Measurements from ENCODE around the gene SRGAP3.

The SRGAP3 gene

DNA sequence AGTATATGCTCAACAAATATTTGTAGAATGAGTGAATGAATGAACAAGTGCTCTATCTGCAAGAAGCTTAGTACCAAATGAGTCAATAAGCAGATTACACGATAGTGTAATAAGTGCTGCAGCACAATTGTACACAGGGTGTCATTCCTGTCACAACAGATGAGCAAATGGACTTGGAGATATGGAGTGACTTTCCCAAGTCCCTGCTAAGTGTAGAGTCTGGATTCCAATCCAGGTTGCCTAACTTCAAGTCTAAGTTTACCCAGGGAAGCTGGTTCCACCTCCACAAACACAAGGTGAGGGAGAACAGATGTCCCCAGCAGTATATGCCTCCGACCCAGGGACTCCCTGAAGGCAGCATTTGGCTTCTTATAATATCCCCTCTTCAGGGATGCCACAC, 208.4 kb downstream of the SRGAP3 start:
- no peak for ATAC-seq

DNA sequence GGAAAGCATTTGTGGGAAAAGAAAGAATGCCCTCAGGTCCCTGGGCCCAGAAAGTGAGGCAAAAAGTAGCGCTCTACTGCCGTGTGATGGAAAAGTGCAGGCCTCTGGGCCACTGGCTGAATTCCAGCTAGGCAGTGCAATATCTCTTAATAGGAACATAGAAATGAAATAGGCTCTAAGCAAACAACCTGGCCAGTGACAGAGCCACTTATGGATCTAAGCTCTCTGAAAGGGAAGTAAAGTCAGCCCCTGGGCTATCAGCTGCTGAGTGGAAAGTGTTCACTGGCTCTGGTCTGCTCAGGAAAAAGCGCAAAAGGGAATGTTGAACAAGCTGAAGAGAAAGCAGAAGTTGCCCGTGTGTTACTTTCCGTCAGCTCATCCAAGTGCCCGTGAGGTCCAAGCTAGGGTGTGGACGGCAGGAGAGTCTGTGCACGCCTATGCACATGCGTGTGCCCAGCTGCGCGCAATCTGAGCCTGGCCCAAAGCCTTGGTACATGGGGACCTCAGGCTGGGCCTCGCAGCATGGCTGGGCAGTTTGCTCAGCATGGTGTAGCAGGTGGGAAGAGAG, 212.2 kb downstream of the SRGAP3 start:
- no peak for ATAC-seq

DNA sequence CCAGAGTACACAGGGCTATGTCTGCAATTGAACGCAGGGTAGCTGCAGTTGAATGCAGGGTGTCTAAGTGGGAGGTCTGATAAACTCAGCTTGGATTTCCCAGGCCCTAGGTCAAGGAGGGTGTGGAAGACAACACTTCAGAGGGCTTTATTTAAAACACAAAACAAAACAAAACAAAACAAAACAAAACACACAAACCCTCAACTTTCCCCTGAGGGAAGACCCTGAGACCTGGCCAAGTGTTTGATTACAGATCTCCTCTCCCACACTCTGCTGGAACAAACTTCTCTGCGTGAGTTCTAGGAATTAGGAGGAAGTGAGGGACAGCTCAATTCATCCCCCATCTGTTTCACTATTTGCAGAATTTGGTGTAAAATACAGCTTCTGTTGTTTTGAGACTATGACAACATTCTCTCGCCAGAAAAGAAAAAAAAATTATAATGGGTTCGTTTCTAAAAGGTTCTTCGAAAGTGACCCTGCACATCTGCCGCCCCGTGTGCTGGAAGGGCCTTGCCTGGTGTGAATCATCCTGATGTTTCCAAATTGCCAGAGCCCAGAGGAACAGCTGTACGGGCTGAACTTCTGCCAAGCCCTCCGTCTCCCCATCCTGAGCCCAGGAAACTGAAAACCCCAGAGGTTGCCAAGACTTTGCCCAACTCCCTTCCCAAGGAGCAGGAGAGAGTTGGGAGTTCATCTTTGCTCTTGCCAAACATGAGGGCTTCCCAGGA, 212.9 kb downstream of the SRGAP3 start:
- no peak for ATAC-seq

DNA sequence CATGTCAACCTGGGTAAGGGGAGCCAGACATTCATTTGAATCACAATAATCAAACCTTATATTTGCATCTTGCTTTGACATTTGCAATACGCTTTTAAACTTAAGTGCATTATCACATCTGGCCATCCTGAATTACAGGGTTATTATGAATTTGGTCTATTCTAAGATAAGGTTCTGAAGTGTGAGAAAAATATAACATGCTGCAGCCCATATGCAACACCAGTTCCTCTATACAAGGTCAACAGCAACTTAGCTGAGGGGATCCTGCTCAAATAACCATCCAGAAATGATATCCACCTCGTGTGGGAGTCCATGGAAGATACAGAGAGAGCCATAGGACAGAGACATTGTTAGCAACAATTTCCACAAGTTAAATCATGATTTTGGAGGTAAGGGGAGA, 213.5 kb downstream of the SRGAP3 start:
- no peak for ATAC-seq

DNA sequence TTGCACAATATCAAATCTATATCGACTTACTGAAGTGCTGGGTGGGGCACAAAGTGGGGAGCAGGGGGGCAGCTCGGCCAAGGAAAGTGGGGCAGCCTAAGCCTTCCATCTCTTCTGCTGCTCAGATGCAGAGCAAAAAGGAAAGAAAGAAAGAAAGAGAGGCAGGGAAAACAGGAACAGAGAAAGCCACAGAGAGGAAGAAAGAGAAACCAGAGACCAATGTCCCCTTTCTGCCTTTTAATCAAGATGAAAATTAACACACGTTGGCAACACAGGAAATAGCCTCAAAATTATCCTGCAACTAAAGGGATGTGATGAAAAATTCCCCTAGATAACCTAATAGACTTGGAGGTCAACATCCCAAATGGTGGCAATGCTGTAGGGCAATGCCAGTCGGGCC, 214.0 kb downstream of the SRGAP3 start:
- ATAC-seq = no peak

DNA sequence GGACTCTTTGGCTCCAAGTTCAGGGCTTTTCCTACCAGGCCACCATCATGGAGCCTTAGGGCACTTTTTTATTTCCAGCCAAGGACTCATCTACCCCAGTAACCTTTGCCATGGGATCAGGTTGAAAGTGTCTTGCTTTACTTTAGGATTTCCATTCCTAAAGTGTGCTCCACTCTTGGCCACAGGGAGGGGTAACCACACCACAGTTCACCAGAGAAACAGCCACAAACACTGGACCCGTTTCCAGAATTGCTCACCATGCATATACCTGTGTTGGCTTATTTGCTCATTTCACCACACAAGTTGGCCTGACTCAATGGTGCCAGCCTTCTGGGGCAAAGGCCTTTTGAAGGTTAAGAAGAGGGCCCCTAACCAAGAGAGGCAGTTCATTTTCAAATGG, 215.6 kb downstream of the SRGAP3 start:
- no peak for ATAC-seq

DNA sequence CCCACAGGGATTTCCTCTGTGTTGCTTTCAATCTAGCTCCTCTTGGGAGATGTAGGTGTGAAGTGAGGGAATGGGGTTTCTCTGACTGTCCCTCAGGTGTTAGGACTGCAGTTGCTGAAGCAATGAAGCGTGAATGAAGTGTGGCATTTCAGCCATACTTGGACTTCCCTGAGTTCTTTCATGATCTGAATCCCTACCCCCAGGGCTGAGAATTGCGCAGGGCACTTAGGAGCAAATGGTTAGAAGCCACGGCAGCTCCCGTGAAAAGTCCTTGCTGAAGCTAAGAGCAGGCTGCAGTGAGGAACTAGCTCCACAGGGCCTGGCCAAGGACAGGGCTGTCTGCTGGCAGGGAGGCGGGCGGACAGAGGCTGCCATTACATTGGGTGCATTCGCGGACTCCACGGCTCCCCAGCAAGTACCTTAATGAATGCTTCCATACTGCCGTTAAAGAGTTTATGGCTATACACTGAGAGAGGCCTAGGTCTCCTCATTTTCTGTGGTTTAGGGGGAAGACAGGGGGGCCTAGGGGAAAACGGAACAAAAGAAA, 217.1 kb downstream of the SRGAP3 start:
- ATAC-seq = no peak

DNA sequence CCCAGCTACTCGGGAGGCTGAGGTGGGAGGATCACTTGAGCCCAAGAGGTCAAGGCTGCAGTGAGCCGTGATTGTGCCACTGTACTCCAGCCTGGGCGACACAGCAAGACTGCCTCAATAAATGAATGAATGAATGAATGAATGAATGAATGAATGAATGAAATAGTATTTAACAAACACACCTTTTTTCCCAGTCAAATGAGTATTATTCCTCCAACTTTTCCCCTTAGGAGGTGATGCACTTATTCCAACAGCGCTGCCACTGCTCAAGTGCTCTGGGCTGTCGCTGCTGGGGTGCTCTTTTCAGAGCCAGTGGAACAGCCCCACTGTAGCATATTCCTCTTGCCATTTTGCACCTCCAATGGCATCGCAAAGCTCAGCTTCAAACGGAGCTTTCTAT, 219.4 kb downstream of the SRGAP3 start:
- no peak for ATAC-seq

DNA sequence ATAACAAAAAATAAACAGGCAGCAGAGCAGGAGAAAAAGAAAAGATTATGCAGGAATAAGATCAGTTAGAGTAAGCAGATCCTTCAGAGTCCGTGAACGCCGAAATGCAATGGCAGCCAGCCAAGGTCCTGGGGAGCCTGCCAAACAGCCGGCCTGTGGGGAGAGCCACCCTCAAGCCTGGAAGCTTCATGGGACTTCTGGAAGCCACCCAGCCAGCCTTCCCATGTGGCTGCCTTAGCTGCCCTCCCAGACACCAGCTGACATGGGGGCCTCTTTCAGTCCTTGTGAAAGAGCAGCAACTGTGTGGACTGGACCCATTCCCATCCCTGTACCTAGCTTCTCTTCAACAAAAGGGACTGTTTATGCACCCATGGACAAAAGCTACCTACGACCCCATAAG, 221.3 kb downstream of the SRGAP3 start:
- ATAC-seq = no peak

DNA sequence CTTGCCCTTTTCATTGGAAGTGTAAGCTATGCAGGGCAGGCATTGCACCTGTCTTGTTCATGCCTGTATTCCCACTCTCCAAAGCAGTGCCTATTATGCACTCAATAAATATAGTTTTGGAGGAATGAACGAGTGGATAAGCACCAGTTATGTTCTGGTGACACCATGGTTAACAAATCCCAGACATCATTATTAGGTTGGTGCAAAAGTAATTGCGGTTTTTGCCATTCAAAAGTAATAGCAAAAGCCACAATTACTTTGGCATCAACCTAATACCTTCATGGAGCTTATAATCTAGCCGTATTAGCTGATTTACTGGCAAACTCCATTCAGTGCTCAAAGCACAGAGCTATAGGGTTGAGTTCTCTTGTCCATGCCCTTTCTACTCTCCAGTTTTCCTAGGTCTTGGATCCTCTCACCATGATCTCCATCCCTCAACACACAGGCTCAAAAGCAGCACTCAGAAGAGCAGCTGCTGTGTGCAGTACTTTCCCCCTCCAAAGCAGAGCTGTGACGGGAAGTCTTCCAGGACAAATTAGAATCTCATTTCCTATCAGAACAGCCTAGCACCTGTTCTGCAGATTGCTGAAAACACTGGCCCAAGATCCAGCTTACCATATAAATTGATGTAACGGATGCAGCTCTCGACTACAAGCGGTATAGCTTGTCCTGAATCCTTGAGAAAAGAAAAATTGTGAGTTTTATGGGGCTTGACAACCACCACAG, 223.0 kb downstream of the SRGAP3 start:
- no peak for ATAC-seq

DNA sequence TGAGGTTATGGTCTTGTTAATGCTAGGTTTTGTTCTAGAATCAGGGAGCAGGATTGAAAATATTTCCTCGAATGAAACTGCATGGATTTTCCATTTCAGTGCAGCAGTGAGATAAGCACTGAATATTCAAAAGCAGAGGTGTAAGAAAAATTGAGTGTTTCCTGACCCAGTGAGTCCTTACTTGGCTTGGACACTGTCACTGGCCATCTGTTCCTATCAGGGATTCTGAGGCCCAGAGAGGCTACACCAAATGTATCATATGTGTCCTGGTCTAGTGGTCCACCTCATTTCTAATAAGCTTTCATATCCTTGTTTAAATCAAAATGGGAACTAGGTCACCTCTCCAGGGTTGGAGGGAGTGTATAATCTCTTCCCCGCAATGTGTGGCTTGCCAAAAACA, 225.1 kb downstream of the SRGAP3 start:
- ATAC-seq = no peak

DNA sequence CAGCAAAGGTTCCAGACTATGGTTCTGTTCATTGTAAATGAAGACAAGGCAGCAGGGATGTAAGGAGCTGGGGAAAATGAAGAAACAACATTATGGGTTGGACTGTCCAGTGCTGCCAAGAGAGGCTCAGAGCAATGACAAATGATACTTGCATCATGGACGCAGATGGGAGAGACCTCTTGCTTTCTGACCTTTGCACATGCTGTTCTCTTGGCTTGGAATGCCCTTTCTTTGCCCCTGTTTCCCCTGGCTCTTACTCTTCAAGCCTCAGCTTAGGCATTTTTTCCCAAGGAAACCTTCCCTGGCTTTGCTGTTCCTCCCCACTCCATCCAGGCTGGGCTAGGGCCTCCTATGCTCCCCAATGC, 226.2 kb downstream of the SRGAP3 start:
- no peak for ATAC-seq

DNA sequence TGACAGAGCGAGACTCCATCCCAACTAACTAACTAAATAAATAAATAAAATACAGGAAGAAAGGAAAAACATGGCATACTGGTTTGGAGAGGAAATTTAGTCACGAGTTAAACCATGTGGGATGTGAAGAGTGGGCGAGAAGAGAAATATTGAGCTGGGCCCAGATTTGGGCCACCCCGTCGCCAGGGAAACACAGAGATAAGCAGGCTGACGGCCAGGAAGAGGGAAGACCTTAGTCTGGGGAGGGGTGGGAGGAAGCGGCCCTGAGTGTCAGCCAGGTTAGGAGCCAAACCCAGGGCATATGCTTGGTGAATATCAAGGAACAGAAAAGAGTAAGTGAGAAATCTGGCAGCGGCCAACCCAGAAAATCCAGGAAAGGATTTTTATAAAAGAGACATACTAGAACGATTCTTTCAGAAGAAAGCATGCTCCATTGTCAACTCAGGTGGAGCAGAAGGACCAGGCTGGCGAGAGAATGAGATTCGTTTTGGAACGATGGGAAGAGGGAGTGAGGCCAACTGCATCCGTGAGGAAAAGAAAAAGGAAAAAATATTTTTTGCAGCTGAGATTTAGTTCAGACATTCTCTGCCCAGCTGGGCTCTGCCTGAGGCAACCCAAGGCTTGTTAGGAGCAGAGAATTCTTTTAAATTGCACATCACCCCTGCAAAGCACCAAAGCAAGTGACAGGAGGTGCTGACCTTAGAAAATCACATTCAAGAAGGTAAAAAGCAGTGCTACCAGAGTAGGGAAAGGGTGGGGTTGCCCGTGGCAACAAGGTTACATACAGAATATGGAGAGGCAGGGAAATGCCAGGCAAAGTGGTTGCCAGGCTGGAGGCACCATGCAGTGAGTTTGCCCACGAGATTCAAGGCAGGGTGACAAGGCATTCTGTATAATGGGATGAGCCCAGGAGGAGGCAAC, 226.9 kb downstream of the SRGAP3 start:
- no peak for ATAC-seq

DNA sequence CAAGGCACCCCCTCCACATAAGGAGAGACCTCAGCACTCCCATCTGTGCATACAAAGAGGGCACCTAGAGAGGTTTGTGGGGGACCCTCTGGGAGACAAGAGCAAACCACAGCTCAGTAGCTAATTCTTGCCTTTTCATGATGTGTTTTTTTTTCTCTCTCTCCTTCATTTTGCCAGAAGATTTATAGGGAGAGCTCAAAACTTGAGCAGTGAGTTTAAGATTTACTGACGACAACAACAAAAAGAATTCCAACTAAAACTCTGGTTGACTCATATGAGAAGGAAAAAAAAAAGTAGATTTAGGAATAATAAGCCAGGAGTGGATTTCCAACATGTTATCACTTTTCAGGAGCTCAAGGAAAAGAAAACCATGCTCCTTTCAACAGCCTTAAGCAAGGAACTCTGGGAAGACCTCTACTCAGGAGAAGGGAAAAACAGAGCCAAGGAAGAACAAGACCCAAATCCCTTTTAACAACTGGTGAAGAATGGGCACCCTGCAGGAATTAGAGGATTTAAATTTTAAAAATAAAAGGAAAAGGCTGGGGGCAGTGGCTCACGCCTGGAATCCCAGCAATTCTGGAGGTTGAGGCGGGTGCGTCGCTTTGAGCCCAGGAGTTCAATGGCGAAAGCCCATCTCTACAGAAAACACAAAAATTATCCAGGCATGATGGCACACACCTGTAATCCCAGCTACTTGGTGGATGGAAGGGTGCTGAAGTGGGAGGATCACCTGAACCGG, 228.0 kb downstream of the SRGAP3 start:
- no peak for ATAC-seq

DNA sequence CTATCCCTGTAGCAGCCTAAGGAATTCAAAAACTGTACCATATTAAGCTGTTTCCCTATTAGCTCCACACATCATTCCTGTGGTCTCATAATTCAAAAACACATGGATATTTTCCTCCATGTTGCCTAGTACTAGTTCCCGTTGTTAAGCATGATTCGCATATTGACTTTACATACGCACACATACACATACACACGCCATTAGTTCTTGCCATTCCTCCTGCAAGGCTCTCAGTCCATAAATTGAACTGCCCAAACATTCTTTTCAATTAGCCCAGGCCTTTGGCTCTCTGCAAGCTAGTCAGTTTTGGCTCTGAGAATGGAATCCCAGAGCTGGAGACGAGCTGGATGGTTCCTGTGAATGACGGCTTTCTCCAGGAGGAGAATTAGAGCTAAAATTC, 229.0 kb downstream of the SRGAP3 start:
- ATAC-seq = no peak

DNA sequence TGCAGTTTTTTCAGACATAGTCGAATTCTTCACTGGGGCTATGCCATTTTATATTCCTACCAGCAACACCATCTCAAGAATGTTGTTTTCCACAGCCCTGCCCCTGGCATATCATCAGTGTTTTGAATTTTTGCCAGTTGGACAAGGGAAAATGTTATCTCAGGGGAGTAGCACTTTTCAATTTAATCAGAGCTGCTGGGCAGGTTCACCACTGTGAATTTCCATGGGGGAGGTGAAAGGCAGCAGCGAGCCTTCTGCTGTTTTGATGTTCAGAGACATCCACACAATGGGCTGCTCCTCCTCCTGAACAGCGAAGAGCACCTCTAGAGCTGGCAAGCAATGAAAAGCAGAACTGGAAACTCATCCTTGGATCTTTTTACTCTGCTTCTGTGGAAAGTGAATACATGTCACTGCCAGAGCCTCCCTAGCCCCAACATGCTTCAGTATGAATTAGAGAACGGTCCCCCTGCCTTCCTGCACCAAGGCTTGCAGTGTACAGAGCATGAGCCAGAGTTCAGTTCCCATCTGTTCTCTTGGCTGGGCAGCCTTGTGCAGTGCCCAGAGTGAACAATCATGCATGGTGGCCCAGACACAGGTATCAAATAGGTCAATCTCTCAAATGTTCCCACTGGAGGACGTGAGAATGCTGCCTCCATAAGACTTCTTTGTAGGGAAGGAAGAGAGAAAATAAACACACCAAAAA, 230.0 kb downstream of the SRGAP3 start:
- no peak for ATAC-seq

DNA sequence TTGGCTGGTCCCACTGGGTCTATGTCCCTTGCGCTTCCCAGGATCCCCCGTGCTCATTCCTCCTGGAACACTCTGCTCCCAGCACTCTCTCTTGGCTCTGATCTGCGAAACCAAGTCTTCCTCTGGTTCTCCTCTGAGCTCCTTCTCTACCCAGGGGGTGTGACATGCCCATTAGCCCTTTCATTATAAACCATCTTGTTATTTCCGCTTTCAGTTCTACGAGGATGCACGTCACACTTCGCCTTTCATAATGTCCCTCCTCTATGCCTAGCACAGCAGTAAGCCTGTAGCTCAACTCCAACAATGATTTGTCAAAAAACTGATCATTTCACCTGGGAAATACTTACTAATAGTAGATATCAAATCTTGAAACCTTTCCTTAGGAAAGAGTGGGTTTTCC, 234.2 kb downstream of the SRGAP3 start:
- no peak for ATAC-seq

DNA sequence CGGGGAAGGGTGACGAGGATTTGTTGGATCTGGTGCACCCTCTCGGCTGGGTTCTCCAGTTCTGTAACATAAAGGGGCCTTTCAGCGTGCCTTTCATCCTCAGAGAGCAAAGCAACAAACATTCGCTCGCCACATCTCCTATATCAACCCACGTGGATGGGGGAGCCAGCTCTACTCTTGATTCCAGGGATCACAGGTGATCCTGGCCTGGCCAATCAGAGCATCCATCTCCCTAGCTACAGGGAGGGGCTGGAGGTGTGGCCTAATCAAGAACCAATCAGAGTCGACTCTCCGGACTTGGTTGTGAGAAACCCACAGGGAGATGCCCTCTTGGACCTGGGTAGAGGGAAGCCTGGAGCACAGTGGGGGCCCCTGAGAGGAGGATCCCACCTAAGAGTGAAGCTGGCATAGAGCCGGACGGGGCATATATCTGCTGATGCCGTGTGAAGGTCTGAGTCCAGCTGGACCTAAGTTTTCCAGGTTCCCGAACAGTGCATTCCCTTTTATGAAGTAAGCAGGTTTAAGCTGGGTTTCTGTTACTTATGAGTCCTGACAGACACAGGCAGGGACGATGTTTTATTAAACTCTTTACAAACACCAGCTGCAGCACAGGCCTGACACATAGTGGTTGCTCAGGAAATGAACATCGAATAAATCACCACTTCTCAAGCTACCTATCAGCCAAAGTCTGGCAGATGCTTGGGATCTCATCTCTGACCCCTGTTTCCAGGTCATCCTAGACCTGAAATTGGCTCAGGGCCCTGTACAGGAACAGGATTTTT, 235.5 kb downstream of the SRGAP3 start:
- ATAC-seq = no peak

DNA sequence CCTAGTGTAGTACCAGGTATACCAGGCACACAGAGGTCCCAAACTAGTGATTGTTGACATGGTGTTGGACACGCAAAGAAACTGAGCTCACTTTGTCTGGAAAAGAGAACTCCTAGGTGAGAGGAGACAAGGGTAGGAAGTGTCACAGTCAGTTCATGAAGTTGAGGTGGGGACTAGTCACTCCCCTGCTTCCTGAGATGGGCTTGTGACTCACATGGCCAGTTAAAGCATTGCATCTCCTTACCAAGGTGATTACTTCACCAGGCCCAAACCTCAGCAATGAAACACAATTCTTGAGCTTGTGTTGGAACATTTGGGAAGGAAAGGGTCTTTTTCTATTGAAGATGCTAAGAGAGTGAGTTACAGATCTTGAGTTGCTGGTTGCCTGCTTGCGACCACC, 236.9 kb downstream of the SRGAP3 start:
- ATAC-seq = no peak

DNA sequence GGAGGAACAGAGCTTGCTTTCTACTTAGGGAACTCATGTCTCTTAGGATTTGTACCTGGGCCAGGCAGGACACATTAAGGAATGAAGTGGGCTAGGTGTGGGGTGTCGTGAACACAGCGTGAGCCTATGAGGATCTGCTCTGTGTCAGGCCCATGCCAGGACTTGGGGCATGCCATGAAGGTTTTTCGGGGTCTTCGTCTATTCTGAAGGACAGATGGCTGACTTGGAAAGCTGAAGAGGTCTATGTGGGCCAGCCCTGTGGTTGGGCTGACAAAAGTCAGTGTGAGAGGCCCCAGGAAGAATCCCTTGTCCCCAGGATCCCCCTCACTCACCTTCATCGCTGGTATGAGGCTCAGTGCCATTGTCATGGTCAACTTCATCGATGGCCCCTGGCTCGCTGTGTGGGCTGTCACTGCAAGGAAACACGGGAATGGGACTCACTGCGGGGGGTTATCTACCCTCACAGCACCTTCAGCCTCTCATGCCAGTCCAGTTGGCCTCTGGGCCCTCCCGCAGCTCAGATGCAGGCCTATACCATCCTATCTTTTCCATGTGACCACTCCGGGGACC, 239.4 kb downstream of the SRGAP3 start:
- no peak for ATAC-seq
